Keratinocyte (primary cell): Measurements from ENCODE around the gene AMBRA1. TPM values are rescaled to one million over a fixed set of nuclear protein-coding genes. Genes with fewer than 3 reads are reported as not detected.

ENCODE experiments used
- DNase-seq: peaks from one replicate; pipeline ENCODE4 v3.0.0-alpha.2; 2011; ENCODE audit warnings: low read depth, missing footprints, low spot score
- FAIRE-seq: peaks from 2 replicates; lab custom pipeline; 2011; peaks lifted over from hg19 to GRCh38; lab: Jason Lieb, UNC
- H2AFZ ChIP-seq: 2 replicates; pipeline ENCODE4 v1.6.0; 2012; ENCODE audit warnings: low read length, control low read depth, inconsistent platforms; ENCODE audit not compliant: control insufficient read depth
- H3K27ac ChIP-seq: 2 replicates; pipeline ENCODE4 v1.5.1; 2011; ENCODE audit warnings: low read length; ENCODE audit not compliant: control insufficient read depth, insufficient read depth
- H3K27me3 ChIP-seq: 3 replicates; pipeline ENCODE4 v1.6.0; 2011; ENCODE audit warnings: low read length; ENCODE audit not compliant: control insufficient read depth, insufficient read depth; ENCODE audit errors: extremely low read depth
- H3K36me3 ChIP-seq, 2 experiments: 2 replicates in 1 of 2; 3 replicates in 1 of 2; pipeline ENCODE4 v1.5.1; 2011; ENCODE audit warnings: low read length in 2 of 2, mild to moderate bottlenecking in 1 of 2; ENCODE audit not compliant: control insufficient read depth in 2 of 2, insufficient read depth in 2 of 2; ENCODE audit errors: extremely low read depth in 1 of 2
- H3K4me1 ChIP-seq: 3 replicates; pipeline ENCODE4 v1.5.1; 2011; ENCODE audit warnings: low read length; ENCODE audit not compliant: control insufficient read depth, insufficient read depth; ENCODE audit errors: extremely low read depth
- H3K4me2 ChIP-seq: 3 replicates; pipeline ENCODE4 v1.6.0; 2011; ENCODE audit warnings: low read depth, low read length; ENCODE audit not compliant: control insufficient read depth, insufficient read depth; ENCODE audit errors: extremely low read depth
- H3K4me3 ChIP-seq, 3 experiments: fragments of 200-600 bp in 1 of 3; sonication (generic) in 1 of 3; 2 replicates in 2 of 3; 3 replicates in 1 of 3; pipeline ENCODE4 v1.5.1; 2011 to 2016; ENCODE audit warnings: low read length in 3 of 3, mild to moderate bottlenecking in 3 of 3, control low read depth in 2 of 3, inconsistent platforms in 1 of 3, low read depth in 1 of 3, mixed read lengths in 1 of 3, mixed run types in 1 of 3, moderate library complexity in 1 of 3; ENCODE audit not compliant: control insufficient read depth in 2 of 3, insufficient read depth in 2 of 3; ENCODE audit errors: extremely low read depth in 1 of 3
- H3K79me2 ChIP-seq: 2 replicates; pipeline ENCODE4 v1.6.0; 2012; ENCODE audit warnings: low read length; ENCODE audit not compliant: control insufficient read depth, insufficient read depth
- H3K9ac ChIP-seq: 3 replicates; pipeline ENCODE4 v1.6.0; 2011; ENCODE audit warnings: low read length; ENCODE audit not compliant: control insufficient read depth, insufficient read depth; ENCODE audit errors: extremely low read depth
- H3K9me1 ChIP-seq: 3 replicates; pipeline ENCODE4 v1.6.0; 2011; ENCODE audit warnings: low read length; ENCODE audit not compliant: control insufficient read depth, insufficient read depth; ENCODE audit errors: extremely low read depth
- H3K9me3 ChIP-seq: 2 replicates; pipeline ENCODE4 v1.5.1; 2012; ENCODE audit warnings: low read depth, low read length; ENCODE audit not compliant: control insufficient read depth
- H4K20me1 ChIP-seq: 3 replicates; pipeline ENCODE4 v1.6.0; 2011; ENCODE audit warnings: low read length; ENCODE audit not compliant: control insufficient read depth, insufficient read depth; ENCODE audit errors: extremely low read depth
- EZH2 ChIP-seq: IDR thresholded peaks from one replicate; pipeline ENCODE4 v1.6.1; 2012; ENCODE audit warnings: inconsistent platforms, mild to moderate bottlenecking, low read length, moderate library complexity
- dilution Hi-C: fragments of 300-500 bp; cut with MboI; formaldehyde crosslinking; loops from one replicate; pipeline ENCODE4 v1.7.0; 2020; ENCODE audit warnings: low sequenced_read_pairs; ENCODE audit not compliant: extremely low pct_ligation_motif_present
- polyA plus RNA-seq, 5 experiments: library from polyadenylated mRNA; depleted of rRNA in 3 of 5; stranded (reverse) in 3 of 5; stranded (forward) in 1 of 5; unstranded in 1 of 5; fragments of >200 nt; gene quantifications; 1 replicate in 1 of 5; 2 replicates in 3 of 5; 3 replicates in 1 of 5; pipeline versions ENCODE4 v1.2.1 to v1.2.3, GENCODE V29; 2011 to 2012; ENCODE audit warnings: missing spikeins in 2 of 5, low read depth in 1 of 5, low replicate concordance in 1 of 5
- TF ChIP-seq, protein P1 (sequence below), 3 experiments: IDR thresholded peaks in 1 of 3; conservative IDR thresholded peaks in 1 of 3; optimal IDR thresholded peaks in 1 of 3; 2 replicates in 2 of 3; 3 replicates in 1 of 3; pipeline versions ENCODE3 to v1.5.1; 2011; ENCODE audit warnings: low read length in 3 of 3, mild to moderate bottlenecking in 3 of 3, moderate library complexity in 2 of 3, control low read depth in 1 of 3, inconsistent platforms in 1 of 3; ENCODE audit not compliant: insufficient read depth in 2 of 3; ENCODE audit errors: extremely low read depth in 1 of 3

The AMBRA1 gene
- polyA plus RNA-seq, 1 donor (not counting 4 experiments of a cell fraction or from before 2014, with no cell fraction given): 10.5 TPM

- no peaks in the 10 kb centered on the region for H3K9me1 ChIP-seq
- no peaks in the 10 kb centered on the region for H3K36me3 ChIP-seq
- no peak for TF ChIP-seq EZH2
- TF ChIP-seq, protein P1, sequence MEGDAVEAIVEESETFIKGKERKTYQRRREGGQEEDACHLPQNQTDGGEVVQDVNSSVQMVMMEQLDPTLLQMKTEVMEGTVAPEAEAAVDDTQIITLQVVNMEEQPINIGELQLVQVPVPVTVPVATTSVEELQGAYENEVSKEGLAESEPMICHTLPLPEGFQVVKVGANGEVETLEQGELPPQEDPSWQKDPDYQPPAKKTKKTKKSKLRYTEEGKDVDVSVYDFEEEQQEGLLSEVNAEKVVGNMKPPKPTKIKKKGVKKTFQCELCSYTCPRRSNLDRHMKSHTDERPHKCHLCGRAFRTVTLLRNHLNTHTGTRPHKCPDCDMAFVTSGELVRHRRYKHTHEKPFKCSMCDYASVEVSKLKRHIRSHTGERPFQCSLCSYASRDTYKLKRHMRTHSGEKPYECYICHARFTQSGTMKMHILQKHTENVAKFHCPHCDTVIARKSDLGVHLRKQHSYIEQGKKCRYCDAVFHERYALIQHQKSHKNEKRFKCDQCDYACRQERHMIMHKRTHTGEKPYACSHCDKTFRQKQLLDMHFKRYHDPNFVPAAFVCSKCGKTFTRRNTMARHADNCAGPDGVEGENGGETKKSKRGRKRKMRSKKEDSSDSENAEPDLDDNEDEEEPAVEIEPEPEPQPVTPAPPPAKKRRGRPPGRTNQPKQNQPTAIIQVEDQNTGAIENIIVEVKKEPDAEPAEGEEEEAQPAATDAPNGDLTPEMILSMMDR (optimal IDR thresholded peaks at IDR 0.05 in 1 of 3, IDR thresholded peaks at IDR 0.05 in 1 of 3, conservative IDR thresholded peaks at IDR 0.05 in 1 of 3; ENCODE audit: extremely low read depth in 1 of 3, insufficient read depth in 2 of 3, low read length in 3 of 3): no peak
- H4K20me1 ChIP-seq: peaks cover 8% of the 10 kb centered on the region
- no peaks in the 10 kb centered on the region for H3K4me1 ChIP-seq
- H2AFZ ChIP-seq: no peak overlapping the region
- DNase-seq (no peak), FAIRE-seq (no peak)
- H3K9me3 ChIP-seq: no peaks in the 10 kb centered on the region
- no peak overlapping the region for H3K4me3 ChIP-seq
- no peaks in the 10 kb centered on the region for H3K27me3 ChIP-seq
- no peak overlapping the region for H3K9ac ChIP-seq
- peaks cover 75% of the 10 kb centered on the region for H3K79me2 ChIP-seq
- no peak overlapping the region for H3K4me2 ChIP-seq
- dilution Hi-C loops: no loop called here
- H3K27ac ChIP-seq: no peak overlapping the region
Measured at GRCh38 chr11:46577058-46577457, 16.8 kb downstream of the AMBRA1 start.

- no peak overlapping the region for H3K9ac ChIP-seq
- FAIRE-seq: no peak
- H3K9me3 ChIP-seq: no peaks in the 10 kb centered on the region
- no peaks in the 10 kb centered on the region for H3K36me3 ChIP-seq
- H2AFZ ChIP-seq: no peak overlapping the region
- no peak overlapping the region for H3K27ac ChIP-seq
- no peak for DNase-seq
- TF ChIP-seq EZH2: no peak
- TF ChIP-seq, protein P1 (optimal IDR thresholded peaks at IDR 0.05 in 1 of 3, IDR thresholded peaks at IDR 0.05 in 1 of 3, conservative IDR thresholded peaks at IDR 0.05 in 1 of 3; ENCODE audit: extremely low read depth in 1 of 3, insufficient read depth in 2 of 3, low read length in 3 of 3): no peak
- no peaks in the 10 kb centered on the region for H3K9me1 ChIP-seq
- H3K4me1 ChIP-seq: peaks cover 7% of the 10 kb centered on the region
- no peak overlapping the region for H3K4me2 ChIP-seq
- peaks cover 2% of the 10 kb centered on the region for H4K20me1 ChIP-seq
- H3K4me3 ChIP-seq: no peak overlapping the region
- dilution Hi-C loops: no loop called here
- peaks cover 75% of the 10 kb centered on the region for H3K79me2 ChIP-seq
- H3K27me3 ChIP-seq: no peaks in the 10 kb centered on the region
Measured at GRCh38 chr11:46574656-46575055, 19.2 kb downstream of the AMBRA1 start.
